NCI-H82 treated with DMSO at 0.1 percent for 48 hours (cell line): Measurements from ENCODE around the gene GRIK1.

Source experiments
- DNase-seq: peaks from one replicate; lab custom pipeline; 2025; ENCODE audit not compliant: unreplicated experiment; lab: John Stamatoyannopoulos, UW

GRIK1 gene

GRCh38 chr21:29787361-29787909 is 152.4 kb downstream of the GRIK1 start:
- DNase-seq = no peak

- no peak for DNase-seq
Measured at GRCh38 chr21:29786496-29787360, 153.1 kb downstream of the GRIK1 start.

- no peak for DNase-seq
Measured at GRCh38 chr21:29777160-29777559, 162.6 kb downstream of the GRIK1 start.

GRCh38 chr21:29775462-29775861 is 164.3 kb downstream of the GRIK1 start:
- DNase-seq = no peak

GRCh38 chr21:29771491-29772066 is 168.2 kb downstream of the GRIK1 start:
- no peak for DNase-seq

GRCh38 chr21:29763674-29764073 is 176.1 kb downstream of the GRIK1 start:
- no peak for DNase-seq

GRCh38 chr21:29762570-29763082 is 177.2 kb downstream of the GRIK1 start:
- no peak for DNase-seq

GRCh38 chr21:29753216-29753615 is 186.6 kb downstream of the GRIK1 start:
- no peak for DNase-seq

GRCh38 chr21:29751473-29752185 is 188.2 kb downstream of the GRIK1 start:
- peak; percentile 26 for DNase-seq

- DNase-seq = no peak
Measured at GRCh38 chr21:29749957-29750356, 189.8 kb downstream of the GRIK1 start.

- no peak for DNase-seq
Measured at GRCh38 chr21:29749223-29749622, 190.6 kb downstream of the GRIK1 start.

GRCh38 chr21:29748391-29749167 is 191.2 kb downstream of the GRIK1 start:
- no peak for DNase-seq

- no peak for DNase-seq
Measured at GRCh38 chr21:29741761-29742160, 198.0 kb downstream of the GRIK1 start.

- DNase-seq = no peak
Measured at GRCh38 chr21:29739176-29739575, 200.6 kb downstream of the GRIK1 start.

- DNase-seq = no peak
Measured at GRCh38 chr21:29738730-29739129, 201.1 kb downstream of the GRIK1 start.

- DNase-seq = no peak
Measured at GRCh38 chr21:29737186-29737585, 202.6 kb downstream of the GRIK1 start.

GRCh38 chr21:29730281-29730680 is 209.5 kb downstream of the GRIK1 start:
- no peak for DNase-seq

- no peak for DNase-seq
Measured at GRCh38 chr21:29726044-29726443, 213.8 kb downstream of the GRIK1 start.

GRCh38 chr21:29725025-29725736 is 214.6 kb downstream of the GRIK1 start:
- DNase-seq = no peak

GRCh38 chr21:29721964-29722363 is 217.8 kb downstream of the GRIK1 start:
- no peak for DNase-seq
